Naive thymus-derived CD8-positive, alpha-beta T cell (primary cell): Measurements from ENCODE around the gene RIMS1. TPM values are rescaled to one million over a fixed set of nuclear protein-coding genes. Genes with fewer than 3 reads are reported as not detected.
A peak's percentile ranks its signal among the peaks of the same experiment; 100 is the strongest.

Experiments used
- ATAC-seq, 2 donors: fragments of 150-1000 bp; cut with Tn5 transposase in 1 of 2; sonication (Bioruptor Pico), chemical (Tn5 transposase) in 1 of 2; 1 replicate in 1 of 2; 2 replicates in 1 of 2; pipeline ENCODE4 v1.10.0; 2021; ENCODE audit warnings: mild to moderate bottlenecking in 2 of 2, moderate library complexity in 2 of 2
- POLR2A ChIA-PET: fragments of 350-600 bp; sonication (Branson Sonifier 250); formaldehyde crosslinking; loops from one replicate; lab custom pipeline; 2021; ENCODE audit warnings: antibody characterized with exemption; lab: Charles Lee
- DNase-seq, 10 donors: peaks; one replicate each; pipeline versions ENCODE4 v3.0.0 to v3.0.0-alpha.2; 2020 to 2022
- H3K27ac Mint-ChIP-seq, 10 donors: one replicate each; pipeline ENCODE4 v1.8.0; 2020 to 2022; ENCODE audit warnings: mild to moderate bottlenecking in 10 of 10, mixed read lengths in 10 of 10, moderate library complexity in 4 of 10, inconsistent platforms in 1 of 10
- H3K27me3 Mint-ChIP-seq, 5 donors: one replicate each; pipeline ENCODE4 v1.8.0; 2021 to 2022; ENCODE audit warnings: mixed read lengths in 5 of 5
- H3K36me3 Mint-ChIP-seq, 3 donors: one replicate each; pipeline ENCODE4 v1.8.0; 2020 to 2022; ENCODE audit warnings: mixed read lengths in 3 of 3, mild to moderate bottlenecking in 2 of 3, inconsistent platforms in 1 of 3
- H3K4me1 Mint-ChIP-seq, 4 donors: one replicate each; pipeline ENCODE4 v1.8.0; 2021 to 2022; ENCODE audit warnings: mixed read lengths in 4 of 4
- H3K4me3 Mint-ChIP-seq, 10 donors: one replicate each; pipeline ENCODE4 v1.8.0; 2020 to 2022; ENCODE audit warnings: mild to moderate bottlenecking in 10 of 10, mixed read lengths in 10 of 10, moderate library complexity in 6 of 10, inconsistent platforms in 1 of 10
- H3K9me3 Mint-ChIP-seq, 9 donors: one replicate each; pipeline ENCODE4 v1.8.0; 2020 to 2022; ENCODE audit warnings: mixed read lengths in 9 of 9, mild to moderate bottlenecking in 3 of 9, inconsistent platforms in 1 of 9, moderate library complexity in 1 of 9
- polyA plus RNA-seq, 3 donors: library from polyadenylated mRNA; unstranded; fragments of 300-500 nt; fragmentation: Illumina TruSeq; gene quantifications; one replicate each; pipeline ENCODE4 v1.2.3, GENCODE V29; 2021
- total RNA-seq, 8 experiments: library from RNA in 2 of 8; stranded (reverse) in 2 of 8; gene quantifications; one replicate each; pipeline ENCODE4 v1.2.3 and lab custom pipeline; 2021 to 2026

Gene RIMS1
- total and polyA plus RNA-seq, 5 experiments from 2014 or later, result not detected

- no peak for ATAC-seq
- Mint-ChIP-seq H3K4me3 (no peak overlapping the region), H3K9me3 (peaks cover 0 to 3% (median 0%) of the 10 kb centered on the region in 9 donors), H3K27me3 (peaks cover 0 to 1% (median 0%) of the 10 kb centered on the region in 5 donors), H3K36me3 (no peaks in the 10 kb centered on the region), H3K27ac (no peak overlapping the region), H3K4me1 (no peaks in the 10 kb centered on the region)
- POLR2A ChIA-PET, result no interaction called here
- no peak for DNase-seq
Observed at GRCh38 chr6:71902261-71902660, 15.9 kb downstream of the RIMS1 start.

GRCh38 chr6:71906813-71907212 is 20.5 kb downstream of the RIMS1 start:
- no peaks in the 10 kb centered on the region for H3K9me3 Mint-ChIP-seq
- H3K36me3 Mint-ChIP-seq, result no peaks in the 10 kb centered on the region
- peaks cover 0 to 1% (median 0%) of the 10 kb centered on the region in 5 donors for H3K27me3 Mint-ChIP-seq
- H3K4me1 Mint-ChIP-seq, result no peaks in the 10 kb centered on the region
- DNase-seq (no peak), ATAC-seq (no peak)
- POLR2A ChIA-PET, result no interaction called here
- H3K27ac Mint-ChIP-seq, result no peak overlapping the region
- no peak overlapping the region for H3K4me3 Mint-ChIP-seq

GRCh38 chr6:71908162-71908765 is 21.9 kb downstream of the RIMS1 start:
- peak overlapping the region in 1 of 10 donors; percentile 38 for H3K4me3 Mint-ChIP-seq
- DNase-seq, result no peak
- no peaks in the 10 kb centered on the region for H3K36me3 Mint-ChIP-seq
- ATAC-seq, result no peak
- H3K27ac Mint-ChIP-seq, result no peak overlapping the region
- H3K4me1 Mint-ChIP-seq, result no peaks in the 10 kb centered on the region
- H3K27me3 Mint-ChIP-seq, result peaks cover 0 to 1% (median 0%) of the 10 kb centered on the region in 5 donors
- POLR2A ChIA-PET, result no interaction called here
- H3K9me3 Mint-ChIP-seq, result no peaks in the 10 kb centered on the region

GRCh38 chr6:71913444-71914234 is 27.3 kb downstream of the RIMS1 start:
- DNase-seq (no peak), ATAC-seq (no peak)
- Mint-ChIP-seq H3K4me3 (no peak overlapping the region), H3K27ac (no peak overlapping the region), H3K36me3 (no peaks in the 10 kb centered on the region), H3K4me1 (no peaks in the 10 kb centered on the region), H3K27me3 (no peaks in the 10 kb centered on the region), H3K9me3 (no peaks in the 10 kb centered on the region)
- POLR2A ChIA-PET, result no interaction called here

- Mint-ChIP-seq H3K36me3 (no peaks in the 10 kb centered on the region), H3K4me3 (no peak overlapping the region)
- POLR2A ChIA-PET, result no interaction called here
Observed at GRCh38 chr6:71929047-71929446, 42.7 kb downstream of the RIMS1 start.

GRCh38 chr6:71933881-71934280 is 47.5 kb downstream of the RIMS1 start:
- Mint-ChIP-seq H3K27me3 (no peaks in the 10 kb centered on the region), H3K27ac (no peak overlapping the region), H3K4me3 (no peak overlapping the region), H3K36me3 (peaks cover 0 to 5% (median 0%) of the 10 kb centered on the region in 3 donors), H3K4me1 (no peaks in the 10 kb centered on the region), H3K9me3 (peaks cover 2 to 13% (median 7%) of the 10 kb centered on the region in 9 donors)
- no peak for DNase-seq
- POLR2A ChIA-PET, result no interaction called here
- ATAC-seq, result no peak

More at GRCh38 chr6:71929047-71929446, 42.7 kb downstream of the RIMS1 start:
- H3K4me1 Mint-ChIP-seq, result no peaks in the 10 kb centered on the region
- DNase-seq (no peak), ATAC-seq (no peak)
- H3K27ac Mint-ChIP-seq, result no peak overlapping the region
- peaks cover 0 to 4% (median 2%) of the 10 kb centered on the region in 9 donors for H3K9me3 Mint-ChIP-seq
- H3K27me3 Mint-ChIP-seq, result no peaks in the 10 kb centered on the region

GRCh38 chr6:71965404-71965803 is 79.1 kb downstream of the RIMS1 start:
- Mint-ChIP-seq H3K36me3 (no peaks in the 10 kb centered on the region), H3K4me3 (no peak overlapping the region), H3K27ac (no peak overlapping the region), H3K4me1 (no peaks in the 10 kb centered on the region), H3K9me3 (peaks cover 0 to 12% (median 3%) of the 10 kb centered on the region in 9 donors), H3K27me3 (peaks cover 0 to 5% (median 0%) of the 10 kb centered on the region in 5 donors)
- ATAC-seq (no peak), DNase-seq (no peak)
- POLR2A ChIA-PET, result no interaction called here

- no peak for ATAC-seq
- no peaks in the 10 kb centered on the region for H3K27me3 Mint-ChIP-seq
- H3K27ac Mint-ChIP-seq, result no peak overlapping the region
- DNase-seq, result no peak
- POLR2A ChIA-PET, result no interaction called here
- H3K36me3 Mint-ChIP-seq, result no peaks in the 10 kb centered on the region
- H3K4me3 Mint-ChIP-seq, result no peak overlapping the region
- no peaks in the 10 kb centered on the region for H3K4me1 Mint-ChIP-seq
- peaks cover 0 to 18% (median 2%) of the 10 kb centered on the region in 9 donors for H3K9me3 Mint-ChIP-seq
Observed at GRCh38 chr6:71967436-71967835, 81.1 kb downstream of the RIMS1 start.

GRCh38 chr6:71977884-71978283 is 91.5 kb downstream of the RIMS1 start:
- ATAC-seq (no peak), DNase-seq (no peak)
- no peaks in the 10 kb centered on the region for H3K36me3 Mint-ChIP-seq
- no peak overlapping the region for H3K27ac Mint-ChIP-seq
- no peaks in the 10 kb centered on the region for H3K27me3 Mint-ChIP-seq
- H3K9me3 Mint-ChIP-seq, result peaks cover 0 to 19% (median 0%) of the 10 kb centered on the region in 9 donors
- H3K4me1 Mint-ChIP-seq, result peaks cover 0 to 2% (median 0%) of the 10 kb centered on the region in 4 donors
- POLR2A ChIA-PET, result no interaction called here
- no peak overlapping the region for H3K4me3 Mint-ChIP-seq

GRCh38 chr6:71979911-71980310 is 93.6 kb downstream of the RIMS1 start:
- Mint-ChIP-seq H3K36me3 (no peaks in the 10 kb centered on the region), H3K4me3 (no peak overlapping the region), H3K4me1 (no peaks in the 10 kb centered on the region), H3K27ac (no peak overlapping the region), H3K27me3 (no peaks in the 10 kb centered on the region), H3K9me3 (peaks cover 0 to 9% (median 0%) of the 10 kb centered on the region in 9 donors)
- no peak for ATAC-seq
- DNase-seq, result no peak
- POLR2A ChIA-PET, result no interaction called here

GRCh38 chr6:71982389-71982788 is 96.0 kb downstream of the RIMS1 start:
- ATAC-seq, result no peak

GRCh38 chr6:71983131-71983530 is 96.8 kb downstream of the RIMS1 start:
- no peak overlapping the region for H3K4me3 Mint-ChIP-seq
- H3K36me3 Mint-ChIP-seq, result no peaks in the 10 kb centered on the region
- peaks cover 0 to 23% (median 0%) of the 10 kb centered on the region in 9 donors for H3K9me3 Mint-ChIP-seq
- POLR2A ChIA-PET, result no interaction called here
- no peaks in the 10 kb centered on the region for H3K4me1 Mint-ChIP-seq
- DNase-seq (no peak), ATAC-seq (no peak)
- H3K27me3 Mint-ChIP-seq, result no peaks in the 10 kb centered on the region
- no peak overlapping the region for H3K27ac Mint-ChIP-seq

More at GRCh38 chr6:71982389-71982788, 96.0 kb downstream of the RIMS1 start:
- Mint-ChIP-seq H3K4me1 (no peaks in the 10 kb centered on the region), H3K27ac (no peak overlapping the region), H3K27me3 (no peaks in the 10 kb centered on the region), H3K9me3 (peaks cover 0 to 23% (median 0%) of the 10 kb centered on the region in 9 donors), H3K36me3 (no peaks in the 10 kb centered on the region), H3K4me3 (no peak overlapping the region)
- POLR2A ChIA-PET, result no interaction called here
- no peak for DNase-seq

GRCh38 chr6:71994705-71995271 is 108.4 kb downstream of the RIMS1 start:
- no peak overlapping the region for H3K4me3 Mint-ChIP-seq
- no peaks in the 10 kb centered on the region for H3K4me1 Mint-ChIP-seq

More at GRCh38 chr6:71994705-71995271, 108.4 kb downstream of the RIMS1 start:
- ATAC-seq, result no peak
- Mint-ChIP-seq H3K36me3 (no peaks in the 10 kb centered on the region), H3K27ac (no peak overlapping the region), H3K27me3 (no peaks in the 10 kb centered on the region), H3K9me3 (peaks cover 0 to 4% (median 0%) of the 10 kb centered on the region in 9 donors)
- POLR2A ChIA-PET, result no interaction called here
- no peak for DNase-seq
